Keratinocyte (primary cell): Measurements from ENCODE around the gene KCNAB2. TPM values are rescaled to one million over a fixed set of nuclear protein-coding genes. Genes with fewer than 3 reads are reported as not detected.

Source experiments
- DNase-seq: peaks from one replicate; pipeline ENCODE4 v3.0.0-alpha.2; 2011; ENCODE audit warnings: low read depth, missing footprints, low spot score
- FAIRE-seq: peaks from 2 replicates; lab custom pipeline; 2011; peaks lifted over from hg19 to GRCh38; lab: Jason Lieb, UNC
- H2AFZ ChIP-seq: 2 replicates; pipeline ENCODE4 v1.6.0; 2012; ENCODE audit warnings: low read length, control low read depth, inconsistent platforms; ENCODE audit not compliant: control insufficient read depth
- H3K27ac ChIP-seq: 2 replicates; pipeline ENCODE4 v1.5.1; 2011; ENCODE audit warnings: low read length; ENCODE audit not compliant: control insufficient read depth, insufficient read depth
- H3K27me3 ChIP-seq: 3 replicates; pipeline ENCODE4 v1.6.0; 2011; ENCODE audit warnings: low read length; ENCODE audit not compliant: control insufficient read depth, insufficient read depth; ENCODE audit errors: extremely low read depth
- H3K36me3 ChIP-seq, 2 experiments: 2 replicates in 1 of 2; 3 replicates in 1 of 2; pipeline ENCODE4 v1.5.1; 2011; ENCODE audit warnings: low read length in 2 of 2, mild to moderate bottlenecking in 1 of 2; ENCODE audit not compliant: control insufficient read depth in 2 of 2, insufficient read depth in 2 of 2; ENCODE audit errors: extremely low read depth in 1 of 2
- H3K4me1 ChIP-seq: 3 replicates; pipeline ENCODE4 v1.5.1; 2011; ENCODE audit warnings: low read length; ENCODE audit not compliant: control insufficient read depth, insufficient read depth; ENCODE audit errors: extremely low read depth
- H3K4me2 ChIP-seq: 3 replicates; pipeline ENCODE4 v1.6.0; 2011; ENCODE audit warnings: low read depth, low read length; ENCODE audit not compliant: control insufficient read depth, insufficient read depth; ENCODE audit errors: extremely low read depth
- H3K4me3 ChIP-seq, 3 experiments: fragments of 200-600 bp in 1 of 3; sonication (generic) in 1 of 3; 2 replicates in 2 of 3; 3 replicates in 1 of 3; pipeline ENCODE4 v1.5.1; 2011 to 2016; ENCODE audit warnings: low read length in 3 of 3, mild to moderate bottlenecking in 3 of 3, control low read depth in 2 of 3, inconsistent platforms in 1 of 3, low read depth in 1 of 3, mixed read lengths in 1 of 3, mixed run types in 1 of 3, moderate library complexity in 1 of 3; ENCODE audit not compliant: control insufficient read depth in 2 of 3, insufficient read depth in 2 of 3; ENCODE audit errors: extremely low read depth in 1 of 3
- H3K79me2 ChIP-seq: 2 replicates; pipeline ENCODE4 v1.6.0; 2012; ENCODE audit warnings: low read length; ENCODE audit not compliant: control insufficient read depth, insufficient read depth
- H3K9ac ChIP-seq: 3 replicates; pipeline ENCODE4 v1.6.0; 2011; ENCODE audit warnings: low read length; ENCODE audit not compliant: control insufficient read depth, insufficient read depth; ENCODE audit errors: extremely low read depth
- H3K9me1 ChIP-seq: 3 replicates; pipeline ENCODE4 v1.6.0; 2011; ENCODE audit warnings: low read length; ENCODE audit not compliant: control insufficient read depth, insufficient read depth; ENCODE audit errors: extremely low read depth
- H3K9me3 ChIP-seq: 2 replicates; pipeline ENCODE4 v1.5.1; 2012; ENCODE audit warnings: low read depth, low read length; ENCODE audit not compliant: control insufficient read depth
- H4K20me1 ChIP-seq: 3 replicates; pipeline ENCODE4 v1.6.0; 2011; ENCODE audit warnings: low read length; ENCODE audit not compliant: control insufficient read depth, insufficient read depth; ENCODE audit errors: extremely low read depth
- CTCF ChIP-seq, 3 experiments: IDR thresholded peaks in 1 of 3; conservative IDR thresholded peaks in 1 of 3; optimal IDR thresholded peaks in 1 of 3; 2 replicates in 2 of 3; 3 replicates in 1 of 3; pipeline versions ENCODE3 to v1.5.1; 2011; ENCODE audit warnings: low read length in 3 of 3, mild to moderate bottlenecking in 3 of 3, moderate library complexity in 2 of 3, control low read depth in 1 of 3, inconsistent platforms in 1 of 3; ENCODE audit not compliant: insufficient read depth in 2 of 3; ENCODE audit errors: extremely low read depth in 1 of 3
- EZH2 ChIP-seq: IDR thresholded peaks from one replicate; pipeline ENCODE4 v1.6.1; 2012; ENCODE audit warnings: inconsistent platforms, mild to moderate bottlenecking, low read length, moderate library complexity
- dilution Hi-C: fragments of 300-500 bp; cut with MboI; formaldehyde crosslinking; loops from one replicate; pipeline ENCODE4 v1.7.0; 2020; ENCODE audit warnings: low sequenced_read_pairs; ENCODE audit not compliant: extremely low pct_ligation_motif_present
- polyA plus RNA-seq, 5 experiments: library from polyadenylated mRNA; depleted of rRNA in 3 of 5; stranded (reverse) in 3 of 5; stranded (forward) in 1 of 5; unstranded in 1 of 5; fragments of >200 nt; gene quantifications; 1 replicate in 1 of 5; 2 replicates in 3 of 5; 3 replicates in 1 of 5; pipeline versions ENCODE4 v1.2.1 to v1.2.3, GENCODE V29; 2011 to 2012; ENCODE audit warnings: missing spikeins in 2 of 5, low read depth in 1 of 5, low replicate concordance in 1 of 5

The KCNAB2 gene
- polyA plus RNA-seq, 1 donor (not counting 4 experiments of a cell fraction or from before 2014, with no cell fraction given), result 1.8 TPM

GRCh38 chr1:6046279-6046678, 591 bp downstream of the KCNAB2 start:
- no peaks in the 10 kb centered on the region for H4K20me1 ChIP-seq
- H3K4me1 ChIP-seq, result no peaks in the 10 kb centered on the region
- H3K36me3 ChIP-seq, result no peaks in the 10 kb centered on the region
- H3K27ac ChIP-seq, result no peak overlapping the region
- H3K79me2 ChIP-seq, result no peaks in the 10 kb centered on the region
- no peak overlapping the region for H3K9ac ChIP-seq
- FAIRE-seq (no peak), DNase-seq (no peak)
- no peak overlapping the region for H2AFZ ChIP-seq
- H3K9me3 ChIP-seq, result no peaks in the 10 kb centered on the region
- H3K27me3 ChIP-seq, result peaks cover 21% of the 10 kb centered on the region
- dilution Hi-C loops, result no loop called here
- H3K4me3 ChIP-seq, result no peak overlapping the region
- no peak overlapping the region for H3K4me2 ChIP-seq
- TF ChIP-seq CTCF (optimal IDR thresholded peaks at IDR 0.05 in 1 of 3, IDR thresholded peaks at IDR 0.05 in 1 of 3, conservative IDR thresholded peaks at IDR 0.05 in 1 of 3; ENCODE audit: extremely low read depth in 1 of 3, insufficient read depth in 2 of 3, low read length in 3 of 3) (no peak), EZH2 (no peak)
- H3K9me1 ChIP-seq, result no peaks in the 10 kb centered on the region

- H3K27ac ChIP-seq, result no peak overlapping the region
- H3K9me3 ChIP-seq, result no peaks in the 10 kb centered on the region
- no peaks in the 10 kb centered on the region for H3K79me2 ChIP-seq
- DNase-seq (no peak), FAIRE-seq (no peak)
- no peak overlapping the region for H3K4me2 ChIP-seq
- H3K27me3 ChIP-seq, result peaks cover 21% of the 10 kb centered on the region
- no peaks in the 10 kb centered on the region for H3K9me1 ChIP-seq
- H2AFZ ChIP-seq, result no peak overlapping the region
- H3K36me3 ChIP-seq, result no peaks in the 10 kb centered on the region
- peaks cover 4% of the 10 kb centered on the region for H4K20me1 ChIP-seq
- no peak overlapping the region for H3K9ac ChIP-seq
- TF ChIP-seq CTCF (optimal IDR thresholded peaks at IDR 0.05 in 1 of 3, IDR thresholded peaks at IDR 0.05 in 1 of 3, conservative IDR thresholded peaks at IDR 0.05 in 1 of 3; ENCODE audit: extremely low read depth in 1 of 3, insufficient read depth in 2 of 3, low read length in 3 of 3), result no peak
- TF ChIP-seq EZH2, result no peak
- dilution Hi-C loops, result no loop called here
- H3K4me1 ChIP-seq, result no peaks in the 10 kb centered on the region
- H3K4me3 ChIP-seq, result no peak overlapping the region
Measured at GRCh38 chr1:6048179-6048867, 2.6 kb downstream of the KCNAB2 start.
